K562 (cell line): ENCODE measurements around the gene OMA1. TPM values are rescaled to one million over a fixed set of nuclear protein-coding genes. Genes with fewer than 3 reads are reported as not detected.

Experiments
- ATAC-seq: fragments of 200-7000 bp; cut with Tn5 transposase; 3 replicates; pipeline ENCODE4 v1.9.1; 2020; ENCODE audit warnings: moderate library complexity
- BruUV-seq: library from RNA; stranded (reverse); fragments of 400-500 nt; replicated peaks from 2 replicates; lab custom pipeline; 2021; lab: Mats Ljungman, UMichigan
- CTCF ChIA-PET: fragments of 300-600 bp; formaldehyde crosslinking; extraction: SDS; loops from one replicate; lab custom pipeline; 2021; ENCODE audit warnings: low intra/inter-chr PET ratio; lab: Yijun Ruan, JAX
- POLR2A ChIA-PET: fragments of 300-600, 350-650 bp; sonication (Branson Sonifier 250); formaldehyde crosslinking; extraction: SDS; loops from one replicate; lab custom pipeline; 2021; ENCODE audit warnings: antibody characterized with exemption, inconsistent platforms; lab: Yijun Ruan, JAX
- DNase-seq, 4 experiments: peaks; one replicate each; pipeline versions ENCODE4 v3.0.0 to v3.0.0-alpha.2; 2011 to 2018; ENCODE audit warnings: low spot score in 3 of 4, mixed read lengths in 3 of 4; ENCODE audit errors: extremely low read depth in 1 of 4
- FAIRE-seq: peaks from 2 replicates; lab custom pipeline; 2011; peaks lifted over from hg19 to GRCh38; lab: Jason Lieb, UNC
- H2AFZ ChIP-seq: 2 replicates; pipeline ENCODE4 v1.6.0; 2011; ENCODE audit warnings: low read depth, low read length, control low read depth, inconsistent platforms
- H3K27ac ChIP-seq: fragments of 200-600 bp; 3 replicates; pipeline ENCODE4 v1.8.0; 2011; ENCODE audit warnings: low read depth, mild to moderate bottlenecking, control low read depth, inconsistent platforms, low read length, moderate library complexity, mixed read lengths; ENCODE audit errors: extremely low read depth
- H3K27me3 ChIP-seq, 2 experiments: fragments of 300-600 bp in 1 of 2; 2 replicates in 1 of 2; 3 replicates in 1 of 2; pipeline versions ENCODE4 v1.6.0 to v1.8.0; 2011; ENCODE audit warnings: inconsistent platforms in 2 of 2, low read length in 2 of 2, mild to moderate bottlenecking in 1 of 2, mixed read lengths in 1 of 2, moderate library complexity in 1 of 2; ENCODE audit not compliant: control insufficient read depth in 2 of 2, insufficient read depth in 2 of 2
- H3K36me3 ChIP-seq: fragments of 300-600 bp; 3 replicates; pipeline ENCODE4 v1.8.0; 2011; ENCODE audit warnings: mild to moderate bottlenecking, low read length, inconsistent platforms; ENCODE audit not compliant: control insufficient read depth, insufficient read depth
- H3K4me1 ChIP-seq, 2 experiments: fragments of 200-600 bp in 1 of 2; replicated peaks in 1 of 2; 2 replicates in 1 of 2; 3 replicates in 1 of 2; pipeline versions ENCODE4 v1.5.1 to v1.8.0; 2011; ENCODE audit warnings: inconsistent platforms in 2 of 2, low read length in 2 of 2, mild to moderate bottlenecking in 1 of 2, mixed read lengths in 1 of 2, moderate library complexity in 1 of 2; ENCODE audit not compliant: control insufficient read depth in 2 of 2, insufficient read depth in 2 of 2
- H3K4me2 ChIP-seq: 2 replicates; pipeline ENCODE4 v1.6.1; 2011; ENCODE audit warnings: low read length, control low read depth, inconsistent platforms, mixed read lengths; ENCODE audit not compliant: insufficient read depth
- H3K4me3 ChIP-seq: fragments of 200-600 bp; sonication (generic), shearing (Covaris generic); 2 replicates; pipeline ENCODE4 v1.5.1; 2016; ENCODE audit warnings: control low read depth, inconsistent platforms
- H3K79me2 ChIP-seq: fragments of 200-600 bp; 3 replicates; pipeline ENCODE4 v1.8.0; 2011; ENCODE audit warnings: low read length, inconsistent platforms; ENCODE audit not compliant: control insufficient read depth, insufficient read depth
- H3K9ac ChIP-seq, 2 experiments: 2 replicates each; pipeline versions ENCODE4 v1.6.0 to v1.6.1; 2011; ENCODE audit warnings: low read depth in 2 of 2, low read length in 2 of 2, control low read depth in 1 of 2, inconsistent platforms in 1 of 2, mild to moderate bottlenecking in 1 of 2, mixed read lengths in 1 of 2; ENCODE audit not compliant: insufficient read depth in 1 of 2
- H3K9me1 ChIP-seq: one replicate; pipeline ENCODE4 v1.6.0; 2011; ENCODE audit warnings: inconsistent platforms, mild to moderate bottlenecking, low read length, moderate library complexity; ENCODE audit not compliant: control insufficient read depth, insufficient read depth
- H3K9me3 ChIP-seq: replicated peaks from 2 replicates; pipeline ENCODE4 v1.5.1; 2011; ENCODE audit warnings: low read depth, low read length, inconsistent platforms; ENCODE audit not compliant: control insufficient read depth, insufficient read depth
- H4K20me1 ChIP-seq: replicated peaks from 2 replicates; pipeline ENCODE4 v1.6.1; 2011; ENCODE audit warnings: low read length, inconsistent platforms, mixed read lengths; ENCODE audit not compliant: control insufficient read depth, insufficient read depth
- BRCA1 ChIP-seq, 2 experiments: fragments of 450-650 bp in 1 of 2; sonication (generic) in 1 of 2; formaldehyde crosslinking in 1 of 2; IDR thresholded peaks; 2 replicates each; pipeline versions ENCODE4 v1.5.0 to v1.6.1; 2017 to 2020; ENCODE audit warnings: mild to moderate bottlenecking in 1 of 2, missing genetic modification reagents in 1 of 2
- CREB3 ChIP-seq: fragments of 450-650 bp; conservative IDR thresholded peaks from 2 replicates; pipeline ENCODE4 v1.6.1; 2016; ENCODE audit warnings: missing genetic modification characterization, low read depth, mild to moderate bottlenecking, missing compliant biosample characterization, moderate library complexity
- E4F1 ChIP-seq: fragments of 250-450 bp; sonication (Bioruptor Pico); IDR thresholded peaks from 2 replicates; pipeline ENCODE4 v1.5.0; 2021; ENCODE audit warnings: mild to moderate bottlenecking, borderline replicate concordance
- FOXA1 ChIP-seq: fragments of 450-650 bp; IDR thresholded peaks from 2 replicates; pipeline ENCODE4 v1.6.1; 2016; ENCODE audit warnings: mild to moderate bottlenecking, borderline replicate concordance
- GATA2 ChIP-seq: sonication (generic); formaldehyde crosslinking; IDR thresholded peaks from 2 replicates; pipeline ENCODE4 v1.4.0; 2020; ENCODE audit warnings: mild to moderate bottlenecking, missing genetic modification reagents
- HLTF ChIP-seq: fragments of 450-650 bp; IDR thresholded peaks from 2 replicates; pipeline ENCODE4 v1.6.1; 2016
- MTA2 ChIP-seq: fragments of 450-650 bp; IDR thresholded peaks from 2 replicates; pipeline ENCODE4 v1.6.1; 2016; ENCODE audit warnings: low read depth
- POLR2B ChIP-seq: fragments of 450-650 bp; IDR thresholded peaks from 2 replicates; pipeline ENCODE4 v1.6.1; 2018; ENCODE audit warnings: low read depth; ENCODE audit not compliant: partially characterized antibody
- STAT5B ChIP-seq: fragments of 250-450 bp; sonication (Bioruptor Pico); IDR thresholded peaks from 2 replicates; pipeline ENCODE4 v1.8.0; 2021; ENCODE audit warnings: mild to moderate bottlenecking, inconsistent platforms
- ZBTB49 ChIP-seq: sonication (generic); formaldehyde crosslinking; IDR thresholded peaks from 2 replicates; pipeline ENCODE4 v1.8.0; 2022; ENCODE audit warnings: missing genetic modification reagents, mild to moderate bottlenecking, borderline replicate concordance
- ZNF592 ChIP-seq: fragments of 450-650 bp; IDR thresholded peaks from 2 replicates; pipeline ENCODE4 v1.6.1; 2017; ENCODE audit warnings: antibody characterized with exemption, mild to moderate bottlenecking
- WGBS: fragments of 100-300 bp; shearing (Covaris generic); methylation state at CpG from one replicate; pipeline ENCODE4 v1.1.6; 2016; ENCODE audit warnings: low coverage, mixed read lengths; ENCODE audit not compliant: insufficient coverage; ENCODE audit errors: missing lambda C conversion rate; 5-methylcytosine and 5-hydroxymethylcytosine counted together
- in situ Hi-C: fragments of 300-500 bp; cut with MboI; formaldehyde crosslinking; loops from 4 replicates; pipeline ENCODE4 v1.15.0; 2018; ENCODE audit warnings: inconsistent platforms, mixed read lengths
- intact Hi-C: fragments of 100-400 bp; cut with micrococcal nuclease; formaldehyde crosslinking; loops from 2 replicates; pipeline ENCODE4 v1.14.2; 2022
- polyA plus RNA-seq, 8 experiments: library from polyadenylated mRNA; depleted of rRNA in 4 of 8; stranded (reverse) in 5 of 8; unstranded in 3 of 8; fragments of >200 nt; fragmentation: Nextera tagmentation in 2 of 8; fragmentation: Illumina TruSeq in 1 of 8; extraction: Ambion mirVana in 2 of 8; extraction: Trizol in 1 of 8; gene quantifications; 2 replicates each; pipeline versions ENCODE4 v1.2.1 to v1.2.3, GENCODE V29; 2011 to 2014; ENCODE audit warnings: inconsistent platforms in 1 of 8, missing spikeins in 1 of 8
- total RNA-seq, 7 experiments: library from RNA; depleted of rRNA in 6 of 7; stranded (reverse); fragments of >200 nt in 6 of 7; fragmentation: Illumina TruSeq in 2 of 7; extraction: Trizol in 2 of 7; gene quantifications; 2 replicates each; pipeline versions ENCODE4 v1.2.1 to v1.2.3, GENCODE V29; 2011 to 2021; ENCODE audit warnings: low replicate concordance in 1 of 7

Gene OMA1
- total and polyA plus RNA-seq, 9 of the 15 experiments (the other 6 are each of a cell fraction or from before 2014, with no cell fraction given): 16.6 to 51.5 (median 33.5) TPM

GRCh38 chr1:58465825-58466629, 80.5 kb downstream of the OMA1 start:
- Histone ChIP-seq H3K4me1 (no peaks in the 10 kb centered on the region), H3K27ac (no peak overlapping the region), H4K20me1 (0 out of 2 replicates have a peak, but pooled peaks cover 5% of the 10 kb centered on the region), H3K9me1 (no peaks in the 10 kb centered on the region), H2AFZ (no peak overlapping the region), H3K4me2 (no peak overlapping the region), H3K9me3 (no peaks in the 10 kb centered on the region), H3K4me3 (no peak overlapping the region), H3K79me2 (no peaks in the 10 kb centered on the region), H3K27me3 (peaks cover 2 to 27% of the 10 kb centered on the region in 2 experiments; a peak in 2 of 5 replicates), H3K36me3 (no peaks in the 10 kb centered on the region), H3K9ac (no peak overlapping the region)
- ATAC-seq (no peak), FAIRE-seq (no peak), DNase-seq (no peak)
- POLR2A ChIA-PET: no interaction called here
- in situ Hi-C loops (no loop called here), intact Hi-C loops (no loop called here)
- CTCF ChIA-PET: no interaction called here
- 5% methylated on average over 10 of the region's 13 CpGs for WGBS
- BruUV-seq: no TSS peak
- TF ChIP-seq POLR2B (no peak), ZBTB49 (no peak), STAT5B (CRISPR knock-in tag) (no peak), CREB3 (tag) (no peak), BRCA1 (IDR thresholded peaks at IDR 0.05) (no peak), BRCA1 (CRISPR knock-in tag; IDR thresholded peaks at IDR 0.05) (no peak), GATA2 (CRISPR knock-in tag) (no peak), MTA2 (no peak), ZNF592 (no peak), FOXA1 (no peak), HLTF (no peak), E4F1 (CRISPR knock-in tag) (no peak)
